Uterus (tissue), 2 donors: ENCODE results near the gene SERPINA6.

ENCODE experiments used
- CTCF ChIP-seq, 4 experiments: fragments of 200-600 bp in 2 of 4; fragments of 450-650 bp in 2 of 4; sonication (generic) in 2 of 4; IDR thresholded peaks; one replicate each; pipeline ENCODE4 v1.5.1; 2016 to 2019; ENCODE audit warnings: antibody characterized with exemption in 4 of 4, mild to moderate bottlenecking in 2 of 4, moderate library complexity in 1 of 4
- POLR2A ChIP-seq, 2 donors: fragments of 450-650 bp; IDR thresholded peaks; one replicate each; pipeline ENCODE4 v1.6.1; 2016; ENCODE audit warnings: antibody characterized with exemption in 2 of 2, mild to moderate bottlenecking in 1 of 2, moderate library complexity in 1 of 2

GRCh38 chr14:94337274-94337673, 14.1 kb upstream of the SERPINA6 start:
- no peak for TF ChIP-seq POLR2A (IDR thresholded peaks at IDR 0.05)
- TF ChIP-seq CTCF (IDR thresholded peaks at IDR 0.05), result no peak
